ENCODE measurements around the gene OLFML3.

The OLFML3 gene

GRCh38 chr1:113972954-113973353 is 6.3 kb upstream of the OLFML3 start:
- H3K27ac ChIP-seq = no peak overlapping the region
- no peaks in the 10 kb centered on the region for H3K9me3 ChIP-seq (ENCODE audit: severe bottlenecking)
- TF ChIP-seq CTCF (IDR thresholded peaks at IDR 0.05; ENCODE audit: low read depth, low read length) = no peak
- peaks cover 68% of the 10 kb centered on the region for H3K36me3 ChIP-seq
- H3K27me3 ChIP-seq (ENCODE audit: insufficient read depth, low read depth, severe bottlenecking) = no peaks in the 10 kb centered on the region
- no peak for DNase-seq
- no peak overlapping the region for H3K4me3 ChIP-seq (ENCODE audit: low read depth, low read length)

- Histone ChIP-seq H3K4me3 (ENCODE audit: low read depth, low read length) (no peak overlapping the region), H3K36me3 (peaks cover 44% of the 10 kb centered on the region), H3K9me3 (ENCODE audit: severe bottlenecking) (no peaks in the 10 kb centered on the region), H3K27ac (peak overlapping the region; percentile 58; the same call in 1 of the 2 replicates), H3K27me3 (ENCODE audit: insufficient read depth, low read depth, severe bottlenecking) (no peaks in the 10 kb centered on the region)
- TF ChIP-seq CTCF (IDR thresholded peaks at IDR 0.05; ENCODE audit: low read depth, low read length) = no peak
- no peak for DNase-seq
These were observed 3.9 kb upstream of the OLFML3 start for GRCh38 chr1:113975211-113975895.

GRCh38 chr1:113976609-113977278 is 2.5 kb upstream of the OLFML3 start:
- Histone ChIP-seq H3K27me3 (ENCODE audit: insufficient read depth, low read depth, severe bottlenecking) (no peaks in the 10 kb centered on the region), H3K9me3 (ENCODE audit: severe bottlenecking) (no peaks in the 10 kb centered on the region), H3K27ac (peak overlapping the region; percentile 58), H3K36me3 (peaks cover 30% of the 10 kb centered on the region), H3K4me3 (ENCODE audit: low read depth, low read length) (no peak overlapping the region)
- DNase-seq = peak; percentile 71
- peak; percentile 64 for TF ChIP-seq CTCF (IDR thresholded peaks at IDR 0.05; ENCODE audit: low read depth, low read length)

GRCh38 chr1:113977906-113978305 is 1.4 kb upstream of the OLFML3 start:
- H3K9me3 ChIP-seq (ENCODE audit: severe bottlenecking) = no peaks in the 10 kb centered on the region
- DNase-seq = no peak
- H3K4me3 ChIP-seq (ENCODE audit: low read depth, low read length) = no peak overlapping the region
- no peak for TF ChIP-seq CTCF (IDR thresholded peaks at IDR 0.05; ENCODE audit: low read depth, low read length)
- no peaks in the 10 kb centered on the region for H3K27me3 ChIP-seq (ENCODE audit: insufficient read depth, low read depth, severe bottlenecking)
- peak overlapping the region; percentile 10; the same call in 1 of the 2 replicates for H3K27ac ChIP-seq
- H3K36me3 ChIP-seq = peaks cover 18% of the 10 kb centered on the region

GRCh38 chr1:113980110-113980509 is 836 bp downstream of the OLFML3 start:
- Histone ChIP-seq H3K36me3 (0 out of 2 replicates have a peak, but pooled peaks cover 5% of the 10 kb centered on the region), H3K27me3 (ENCODE audit: insufficient read depth, low read depth, severe bottlenecking) (no peaks in the 10 kb centered on the region), H3K27ac (no peak overlapping the region), H3K4me3 (ENCODE audit: low read depth, low read length) (no peak overlapping the region), H3K9me3 (ENCODE audit: severe bottlenecking) (no peaks in the 10 kb centered on the region)
- no peak for TF ChIP-seq CTCF (IDR thresholded peaks at IDR 0.05; ENCODE audit: low read depth, low read length)
- no peak for DNase-seq

Data from WERI-Rb-1 (cell line).